HS-5 (cell line): ENCODE measurements around the gene VGLL4.
A peak's percentile ranks its signal among the peaks of the same experiment; 100 is the strongest.

Experiments used
- DNase-seq: peaks from one replicate; pipeline ENCODE4 v3.0.0-alpha.2; 2012; ENCODE audit warnings: low read depth

Gene VGLL4

DNA sequence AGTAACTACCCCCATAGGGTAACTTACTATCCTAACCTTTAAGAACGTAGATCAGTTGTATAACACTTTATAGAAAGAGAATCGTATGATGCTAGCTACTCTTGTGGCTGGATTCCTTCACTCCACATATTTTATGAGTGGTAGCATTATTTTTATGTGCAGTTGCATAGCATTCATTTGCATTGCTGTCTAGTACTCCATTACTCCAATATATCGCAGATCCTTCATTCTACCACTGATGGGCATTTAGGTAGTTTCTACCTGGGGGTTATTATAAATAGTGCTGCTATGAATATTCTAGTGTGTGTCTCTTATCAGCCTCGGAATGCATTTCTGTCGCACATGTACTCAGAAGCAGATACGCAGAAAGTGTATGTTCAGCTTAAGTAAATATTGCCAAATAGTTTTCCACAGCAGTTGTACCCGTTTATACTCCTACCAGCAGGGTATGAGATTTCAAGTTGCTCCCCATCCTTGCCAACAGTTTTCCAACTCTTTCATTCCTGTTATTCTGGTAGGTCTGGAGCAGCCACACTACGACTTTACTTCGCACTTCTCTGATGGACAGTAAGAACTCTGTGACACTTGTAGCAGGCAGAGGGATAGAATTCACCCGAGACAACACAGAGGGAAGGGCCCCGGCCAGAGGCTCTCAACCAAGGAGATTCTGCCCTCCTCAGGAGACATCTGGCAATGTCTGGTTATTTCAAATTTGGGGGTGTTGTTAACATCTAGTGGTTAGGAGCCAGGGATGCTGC is 9.8 kb upstream of the VGLL4 start:
- DNase-seq, result no peak

DNA sequence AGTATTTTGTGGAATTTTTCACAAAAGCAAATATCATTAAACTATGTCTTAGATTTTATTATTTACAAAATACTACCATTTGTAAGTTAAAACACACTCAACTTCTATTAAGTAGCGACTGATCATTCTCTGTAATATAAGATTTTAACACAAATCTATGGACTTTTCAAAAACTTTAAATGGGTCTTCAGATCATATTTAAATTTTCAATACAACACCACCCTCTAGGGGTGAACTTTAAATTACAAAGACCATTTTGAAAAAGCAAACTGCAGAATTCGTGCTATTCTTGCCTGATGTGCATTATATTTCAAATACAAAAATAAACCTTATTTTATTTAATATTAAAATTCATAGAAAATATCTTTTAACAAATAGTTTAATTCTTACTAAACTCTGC is 8.2 kb upstream of the VGLL4 start:
- DNase-seq, result no peak

DNA sequence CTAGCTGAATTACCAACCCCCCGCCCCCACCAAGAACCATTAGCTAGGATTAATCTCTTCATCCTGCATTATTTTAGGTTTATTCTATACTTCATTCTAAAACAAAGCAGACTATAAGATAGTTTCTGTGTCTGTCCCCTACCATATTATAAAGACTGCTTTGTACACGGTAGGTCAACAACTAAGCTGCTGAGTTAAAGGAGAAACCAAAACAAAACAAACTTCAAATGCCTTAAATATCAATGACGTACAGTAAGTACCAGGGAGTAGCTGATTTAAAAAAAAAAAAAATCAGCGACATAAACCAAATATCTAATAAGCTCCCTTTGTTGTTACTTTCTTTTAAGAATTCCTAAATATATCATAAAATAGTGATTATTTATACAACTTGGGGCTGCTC is 7.8 kb upstream of the VGLL4 start:
- no peak for DNase-seq

DNA sequence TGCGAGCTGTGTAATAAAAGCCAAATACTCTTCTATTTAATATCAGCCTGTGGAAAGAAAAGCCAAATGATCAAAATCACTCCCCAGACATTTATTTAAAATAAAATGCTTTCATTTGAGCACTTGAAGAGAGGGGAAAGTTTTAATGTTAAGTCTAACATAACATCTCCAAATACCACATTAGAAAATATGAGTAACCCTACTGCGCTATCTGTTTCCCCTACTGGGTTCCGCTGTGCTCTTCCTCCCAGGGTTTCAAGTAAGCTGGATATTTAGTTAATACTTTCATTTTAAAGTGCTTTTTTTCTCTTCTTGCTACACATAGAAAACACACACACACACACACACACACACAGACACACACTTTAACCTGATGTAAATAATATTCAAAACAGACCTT is 6.7 kb upstream of the VGLL4 start:
- no peak for DNase-seq

DNA sequence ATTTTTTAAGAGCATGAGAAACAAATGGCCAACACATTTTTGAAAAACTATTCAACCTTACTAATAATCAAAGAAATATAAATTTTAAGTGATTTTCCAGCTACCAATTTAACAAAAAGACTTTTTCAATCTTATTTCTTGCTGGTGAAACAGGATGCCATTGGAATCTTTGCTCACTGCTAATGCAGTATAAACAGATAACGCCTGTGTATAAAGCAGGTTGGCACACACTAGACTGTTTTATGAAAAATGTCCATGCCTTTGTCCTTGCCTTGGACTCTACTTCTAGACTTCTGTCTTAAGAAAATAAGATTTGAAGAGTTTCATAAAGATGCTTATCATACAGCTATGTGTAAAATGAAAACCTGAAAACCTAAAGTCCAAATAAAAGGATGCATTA is 5.0 kb upstream of the VGLL4 start:
- no peak for DNase-seq

DNA sequence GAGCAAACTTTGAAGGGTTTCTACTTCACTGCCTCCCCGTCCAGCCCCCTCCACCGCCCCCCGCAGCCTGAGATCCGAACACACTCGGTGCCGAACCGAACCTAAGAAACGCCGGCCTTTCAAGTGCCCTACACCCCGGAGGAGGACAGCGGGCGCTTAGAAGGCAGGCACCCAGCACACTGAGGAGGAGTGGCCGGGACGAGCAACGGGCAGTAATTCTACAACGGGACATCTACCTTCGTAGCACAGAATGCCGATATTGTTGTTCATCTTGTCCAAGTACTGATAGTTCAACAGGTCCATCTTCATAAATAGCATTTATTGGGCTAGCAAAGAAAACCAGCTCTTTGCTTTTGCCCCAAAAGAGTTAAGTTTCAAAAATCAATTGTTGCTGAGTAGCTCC is 513 bp downstream of the VGLL4 start:
- DNase-seq, result no peak

DNA sequence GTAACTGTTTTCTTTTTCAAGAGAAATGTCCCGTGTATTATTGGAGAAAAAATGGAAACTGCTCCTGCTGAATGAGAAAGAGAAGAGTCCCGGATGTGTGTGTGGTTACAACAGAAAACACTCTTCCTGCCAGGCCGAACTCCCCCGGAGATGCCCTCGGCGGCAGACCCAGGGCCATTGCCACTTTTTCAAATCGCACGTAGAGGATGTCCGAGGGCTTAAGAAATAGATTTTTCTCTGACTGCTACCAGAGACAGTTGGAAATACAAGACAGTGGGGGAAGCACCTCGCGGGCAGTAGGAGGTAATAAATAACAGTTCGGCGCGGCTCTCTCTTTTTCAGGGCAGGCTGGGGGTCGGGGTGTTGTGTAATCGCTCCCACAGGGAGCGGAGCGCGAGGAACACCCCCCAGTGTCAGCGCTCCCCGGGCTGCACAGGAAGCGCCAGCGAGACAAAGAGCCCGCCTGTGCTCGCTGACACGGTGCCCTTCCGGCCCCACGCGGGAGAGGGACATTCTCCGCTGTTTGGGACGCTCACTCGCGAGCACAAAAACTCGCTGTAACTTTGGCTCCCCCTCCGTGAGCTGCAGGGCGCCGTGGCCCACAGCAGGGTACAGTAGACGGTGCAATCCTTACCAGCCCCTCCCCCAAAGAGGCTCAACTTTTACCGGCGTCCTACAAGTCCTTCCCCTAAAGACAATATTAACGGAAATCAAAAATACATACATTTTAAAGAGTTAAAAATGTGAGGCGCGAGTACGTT is 1.1 kb downstream of the VGLL4 start:
- peak; percentile 70 for DNase-seq

DNA sequence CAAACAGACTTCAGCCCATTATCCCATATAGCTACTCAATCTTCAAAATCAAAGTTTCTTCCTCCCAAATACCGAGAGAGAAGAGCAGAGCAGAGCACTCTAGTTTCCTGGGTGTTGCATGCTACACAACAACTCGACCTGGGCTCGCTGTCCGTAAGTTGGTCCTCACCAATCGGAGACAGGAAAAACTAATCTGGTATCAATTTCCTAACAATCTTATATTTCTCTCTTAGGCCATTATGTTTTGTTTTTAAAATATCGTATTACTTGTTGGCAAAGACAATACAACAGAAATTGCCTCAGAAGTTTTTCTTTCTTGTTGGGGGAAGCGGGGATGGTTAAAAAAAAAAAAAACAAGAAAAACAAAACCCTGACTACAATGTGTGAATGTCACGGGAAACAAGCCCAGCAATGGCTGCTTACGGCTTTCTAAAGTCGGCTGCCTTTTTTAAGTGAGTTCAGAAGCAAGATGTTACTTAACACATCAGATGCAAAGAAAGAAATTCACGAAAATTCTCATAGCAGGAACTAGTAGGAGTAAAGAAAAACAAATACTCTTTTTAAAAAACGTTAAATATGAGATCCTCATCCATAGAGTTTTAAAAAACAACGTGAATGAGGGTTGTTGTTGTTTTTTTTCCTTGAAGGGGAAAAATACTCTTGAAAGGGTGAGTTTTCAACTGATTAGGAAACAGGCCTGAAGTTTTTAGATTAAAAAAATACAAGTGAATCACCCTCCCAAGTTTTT is 1.9 kb downstream of the VGLL4 start:
- DNase-seq, result no peak

DNA sequence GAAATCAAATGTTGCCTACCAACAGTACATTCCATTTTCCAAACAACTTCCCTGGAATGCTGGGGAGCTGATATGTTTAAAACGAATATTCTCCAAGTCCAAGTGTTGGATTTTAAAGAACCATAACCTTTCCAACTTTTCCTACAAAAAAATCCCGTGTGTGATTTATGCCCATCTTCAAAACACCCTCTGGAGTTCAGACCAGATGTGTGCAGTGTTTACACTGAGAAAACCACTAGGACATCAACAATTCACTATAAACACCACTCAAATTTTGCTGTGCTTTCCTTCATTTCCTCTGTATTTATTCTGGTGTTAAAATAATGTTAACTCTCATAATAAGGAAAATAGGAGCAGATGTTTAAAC is 2.4 kb downstream of the VGLL4 start:
- no peak for DNase-seq

DNA sequence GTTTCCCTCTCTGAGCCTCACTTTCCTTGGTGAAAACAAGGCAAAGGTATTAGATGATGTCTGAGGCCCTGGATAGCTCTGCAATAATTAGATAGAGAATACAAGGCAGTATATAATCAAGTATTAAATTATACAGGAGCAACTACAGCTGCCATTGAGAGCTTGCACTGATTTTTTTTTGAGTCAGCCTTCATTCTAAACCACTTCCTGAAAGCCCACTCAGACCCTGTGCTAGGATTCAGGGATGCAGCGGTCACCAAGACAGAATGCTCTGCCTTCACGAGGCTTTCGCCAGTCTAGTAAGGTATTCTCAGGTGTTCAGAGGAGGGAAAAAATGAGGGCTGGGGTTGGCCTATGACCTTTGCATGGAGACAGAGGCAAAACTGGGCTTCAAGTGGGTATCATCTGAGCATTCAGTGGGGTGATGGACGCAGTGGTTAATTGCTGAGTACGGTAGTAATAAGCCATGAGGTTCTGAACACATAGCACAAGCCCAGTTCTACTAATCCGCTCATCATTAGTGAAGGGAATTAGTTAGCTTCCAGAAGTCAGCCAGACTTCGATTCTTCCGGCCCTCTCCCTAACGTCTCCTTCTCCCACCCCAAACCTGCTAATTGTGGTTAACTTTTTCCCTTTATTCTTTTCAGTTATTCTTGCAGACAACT is 3.6 kb downstream of the VGLL4 start:
- no peak for DNase-seq

DNA sequence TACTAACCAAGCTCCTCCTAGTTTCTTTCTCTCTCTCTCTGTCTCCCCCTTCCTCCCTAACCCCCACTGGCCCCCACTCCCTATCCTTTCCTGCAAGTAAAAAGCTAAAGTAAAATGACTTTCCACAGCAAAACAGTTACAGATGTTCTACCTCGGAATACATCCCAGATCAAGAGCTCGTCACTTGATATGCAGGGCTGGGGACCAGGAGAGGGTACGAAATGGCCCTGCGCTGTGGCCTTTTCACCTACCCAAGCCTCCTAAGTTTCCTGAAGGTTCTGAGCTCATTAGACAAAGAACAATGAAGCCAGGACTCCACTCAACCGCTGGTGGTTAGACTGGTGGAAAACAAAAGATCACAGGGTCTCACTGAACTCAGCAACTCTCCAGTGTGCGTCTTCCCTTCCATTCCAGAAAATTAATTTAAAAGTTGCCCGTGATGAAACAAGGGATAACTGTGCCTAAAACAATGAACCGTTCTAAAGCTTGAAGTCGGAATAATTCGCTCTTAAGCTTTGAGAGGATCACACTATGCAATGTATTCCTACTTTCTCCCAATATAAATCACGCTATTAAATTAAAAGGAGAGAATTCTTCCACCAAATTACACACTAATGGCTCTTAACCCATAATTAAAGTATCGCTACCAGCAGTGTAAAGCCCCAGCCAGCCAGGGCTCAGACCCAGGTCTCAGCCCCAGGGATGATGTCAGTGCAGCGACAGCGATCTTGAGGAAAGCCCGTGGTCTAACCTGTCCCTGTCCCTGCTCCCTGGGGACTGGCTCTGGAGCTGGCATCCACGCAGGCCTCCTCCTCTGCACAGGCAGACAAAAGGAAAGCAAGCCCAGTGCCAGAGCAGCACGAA is 5.0 kb downstream of the VGLL4 start:
- DNase-seq, result no peak

DNA sequence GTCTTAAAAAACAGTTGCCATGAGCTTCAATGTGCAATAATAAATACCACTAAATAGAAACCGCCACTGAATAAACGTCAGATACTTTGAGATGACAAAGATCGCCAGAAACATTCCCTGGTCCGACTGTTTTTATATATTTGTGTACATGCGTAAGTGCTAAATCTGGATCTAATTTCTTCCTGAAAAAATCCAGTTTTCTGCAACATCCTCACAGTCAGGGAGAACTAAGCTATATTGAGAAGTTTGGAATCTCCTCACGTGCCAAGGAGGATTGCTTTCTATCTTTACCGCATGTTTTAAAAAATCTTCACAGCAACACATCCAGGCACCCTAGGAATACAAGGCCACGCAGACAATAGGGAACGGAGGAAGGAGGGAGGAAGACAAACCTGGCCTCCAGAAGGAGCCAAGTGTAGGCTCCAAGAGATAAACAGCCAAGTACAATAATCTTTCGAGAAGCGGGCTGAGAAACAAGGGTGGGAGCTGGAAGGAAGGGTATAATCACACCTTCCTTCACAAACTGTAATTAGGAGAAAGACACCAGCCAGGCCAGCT is 5.7 kb downstream of the VGLL4 start:
- no peak for DNase-seq

DNA sequence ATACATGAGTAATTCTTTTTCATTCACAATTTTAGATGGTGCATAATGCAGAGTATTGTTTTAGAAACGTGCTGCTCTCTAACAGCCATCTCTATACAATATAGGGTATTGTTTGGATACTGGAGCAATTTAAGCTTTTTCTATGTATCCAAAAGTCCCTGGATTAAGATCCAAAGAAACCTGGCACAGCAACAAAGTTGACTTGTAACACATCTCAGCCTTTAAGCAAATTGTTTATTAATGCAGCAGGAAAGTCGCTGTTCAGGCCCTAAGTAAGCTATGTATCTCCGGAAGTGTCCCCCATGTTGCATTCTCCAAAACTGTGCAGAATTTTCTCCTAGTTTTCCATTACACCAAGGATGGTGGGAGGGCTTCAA is 7.3 kb downstream of the VGLL4 start:
- DNase-seq, result no peak

DNA sequence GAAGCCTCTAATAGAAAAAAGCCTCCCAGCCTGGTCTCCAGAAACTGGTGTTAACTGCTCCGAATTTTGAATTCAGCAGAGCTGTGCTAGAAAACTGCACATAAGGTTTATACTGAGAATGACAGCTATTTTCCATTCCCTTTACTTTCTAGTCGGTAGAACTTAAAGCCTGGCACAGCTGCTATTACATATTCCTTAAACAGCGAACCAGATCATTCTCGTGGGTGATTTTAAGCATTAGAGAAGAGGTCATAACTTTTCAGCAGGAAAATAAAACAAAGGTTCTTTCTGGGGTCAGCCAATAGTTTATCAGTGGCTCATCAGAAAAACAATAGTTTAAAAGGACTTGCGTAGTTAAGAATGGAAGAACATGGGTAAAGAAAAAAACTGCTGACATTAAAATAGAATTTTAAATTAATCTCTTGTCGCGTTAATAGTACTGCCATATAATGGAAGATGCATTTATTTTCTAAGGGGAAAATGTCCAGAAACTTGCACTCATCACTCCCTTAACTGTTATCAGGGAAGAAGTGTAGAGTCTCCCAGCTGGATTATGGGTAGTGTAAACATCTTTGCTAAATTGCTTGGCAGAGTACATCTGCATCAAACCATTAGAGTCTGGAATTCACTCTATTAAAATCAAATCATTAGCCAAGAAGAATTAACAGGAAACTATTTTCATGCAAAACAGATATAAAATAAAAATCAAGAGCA is 7.9 kb downstream of the VGLL4 start:
- DNase-seq, result no peak

DNA sequence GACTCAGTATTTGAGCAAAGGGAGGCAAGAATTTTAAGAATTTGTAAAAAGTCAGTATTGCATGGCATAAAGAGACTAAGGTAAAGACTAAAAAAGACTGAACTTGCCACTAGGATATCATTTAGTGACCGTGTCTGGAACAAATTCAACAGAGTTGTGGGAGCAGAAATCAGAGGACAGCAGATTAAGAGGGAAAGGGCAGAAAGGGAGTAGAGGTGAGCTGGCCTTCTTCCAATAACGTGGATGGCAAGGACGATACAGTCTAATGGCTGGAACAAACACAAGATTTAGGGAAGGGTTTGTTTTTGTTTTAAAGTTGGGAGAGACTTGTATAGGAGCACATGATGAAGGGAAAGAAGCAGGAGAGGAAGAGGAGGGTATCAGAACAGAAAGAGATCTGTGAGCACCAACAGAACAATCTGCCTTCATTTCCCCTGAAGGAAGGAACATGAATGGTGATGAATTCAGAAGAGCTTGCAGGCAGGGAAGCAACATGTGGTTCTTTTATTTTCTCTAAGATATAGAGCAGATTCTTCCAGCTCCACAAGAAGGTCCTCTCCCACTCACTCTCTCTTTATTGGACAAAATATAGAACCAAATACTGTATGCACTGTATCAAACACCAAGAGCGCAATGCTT is 8.6 kb downstream of the VGLL4 start:
- no peak for DNase-seq

DNA sequence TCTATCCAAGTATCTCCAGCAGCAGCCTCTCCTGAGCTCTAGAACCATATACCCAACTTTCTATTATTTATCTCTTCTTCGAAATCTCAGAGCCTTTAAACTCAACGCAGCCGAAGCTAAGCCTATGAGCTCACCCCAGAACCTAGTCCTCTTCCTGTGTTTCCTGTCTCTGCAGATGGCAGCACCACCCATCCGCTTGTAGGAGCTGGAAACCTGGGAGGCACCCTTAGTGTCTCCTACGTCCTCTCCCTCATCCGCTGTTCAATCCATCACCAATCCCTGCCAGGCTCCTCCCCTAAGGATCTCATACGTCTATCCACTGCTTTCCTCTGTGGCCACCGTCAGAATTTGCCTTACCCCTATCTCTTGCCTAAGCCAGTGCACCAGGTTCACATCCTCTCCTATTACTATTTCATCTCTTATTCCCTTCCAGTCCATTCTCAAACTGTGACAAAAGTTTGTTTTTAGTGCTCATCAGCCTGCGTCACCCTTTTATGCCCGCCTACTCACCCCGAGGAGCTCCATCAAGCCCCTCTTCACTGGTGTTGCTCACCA is 9.6 kb downstream of the VGLL4 start:
- no peak for DNase-seq

DNA sequence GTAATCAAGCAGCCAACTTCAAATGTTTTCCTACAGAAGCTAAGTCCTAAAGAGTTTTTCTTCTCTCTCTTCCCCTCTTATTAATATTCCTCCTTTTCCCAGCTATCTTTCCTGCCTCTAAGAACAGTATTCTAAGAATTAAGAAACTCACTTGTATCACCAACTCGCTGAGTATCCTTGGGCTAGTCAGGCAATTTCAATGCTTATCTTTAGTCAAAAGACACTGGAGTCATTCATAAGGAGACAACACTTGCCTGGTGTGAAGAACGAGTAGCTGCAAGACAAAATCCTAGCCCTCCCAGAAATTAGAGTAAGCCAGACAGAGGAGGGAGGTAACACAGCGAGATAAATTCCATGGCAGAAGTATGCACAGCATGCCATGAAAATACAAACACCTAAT is 10.7 kb downstream of the VGLL4 start:
- DNase-seq, result no peak

DNA sequence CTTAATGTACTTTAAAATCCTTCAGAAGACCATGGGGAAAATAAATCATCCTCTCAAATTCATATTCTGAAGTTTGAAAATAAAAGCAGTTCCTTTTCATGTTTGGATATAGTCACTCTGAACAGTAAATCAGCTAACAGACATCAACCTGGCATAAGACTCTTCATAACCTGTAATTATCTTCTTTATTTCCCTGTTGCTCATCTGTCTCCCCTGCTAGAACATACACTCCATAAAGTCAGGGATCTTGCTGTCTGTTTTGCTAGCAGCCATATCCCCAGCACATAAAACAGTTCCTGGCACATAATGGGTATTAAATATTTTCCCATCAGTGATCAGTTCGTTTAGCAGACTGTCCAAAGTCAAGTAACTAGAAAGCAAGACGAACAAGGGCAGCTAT is 11.2 kb downstream of the VGLL4 start:
- DNase-seq, result no peak

DNA sequence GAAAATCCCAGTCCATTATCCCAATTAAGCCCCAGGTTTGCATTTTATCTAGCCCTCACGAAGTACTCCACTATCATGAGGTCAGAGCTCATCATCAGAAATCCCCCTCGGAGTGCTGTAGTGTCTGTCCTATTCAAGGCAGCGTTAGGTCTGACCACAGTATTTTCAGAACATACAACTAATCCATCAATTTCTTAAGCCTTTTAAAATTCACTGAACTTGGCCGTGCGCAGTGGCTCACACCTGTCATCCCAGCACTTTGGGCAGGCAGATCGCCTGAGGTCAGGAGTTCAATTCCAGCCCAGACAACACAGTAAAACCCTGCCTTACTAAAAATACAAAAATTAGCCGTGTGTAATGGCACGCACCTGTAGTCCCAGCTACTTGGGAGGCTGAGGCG is 11.9 kb downstream of the VGLL4 start:
- DNase-seq, result no peak

DNA sequence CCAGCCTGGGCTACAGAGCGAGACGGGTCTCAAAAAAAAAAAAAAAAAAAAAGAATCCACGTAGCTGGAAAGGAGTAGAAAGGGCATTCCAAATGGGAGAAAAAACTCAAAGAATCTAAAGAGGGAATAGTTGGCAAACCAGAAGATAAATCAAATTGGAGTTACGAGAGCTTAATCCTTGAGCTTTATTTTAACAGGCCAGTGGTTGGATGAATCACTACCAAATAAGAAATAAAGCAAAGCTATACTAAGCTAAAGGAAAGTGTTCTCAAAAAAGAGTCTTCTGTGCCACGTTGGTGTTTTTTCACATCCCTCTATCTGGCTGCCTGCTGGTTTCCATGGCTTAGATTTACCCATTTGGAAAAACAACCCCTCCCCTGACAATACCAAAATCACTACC is 14.0 kb downstream of the VGLL4 start:
- DNase-seq, result no peak
